ENCODE measurements around the gene LHFPL3. TPM values are rescaled to one million over a fixed set of nuclear protein-coding genes. Genes with fewer than 3 reads are reported as not detected.

The LHFPL3 gene
- total and polyA plus RNA-seq, 2 of the 13 experiments (the other 11 are each of a cell fraction or from before 2014, with no cell fraction given) = not detected

- no peak for TF ChIP-seq ZC3H4 (CRISPR knock-in tag; IDR thresholded peaks at IDR 0.05; ENCODE audit: borderline replicate concordance)
- TF ChIP-seq RFX1 (IDR thresholded peaks at IDR 0.05) = no peak
- TF ChIP-seq MYNN (CRISPR knock-in tag; IDR thresholded peaks at IDR 0.05; ENCODE audit: low read depth) = no peak
- TF ChIP-seq NRL (CRISPR knock-in tag; IDR thresholded peaks at IDR 0.05; ENCODE audit: borderline replicate concordance) = no peak
- TF ChIP-seq KDM2A (CRISPR knock-in tag; IDR thresholded peaks at IDR 0.05; ENCODE audit: borderline replicate concordance, low read depth) = peak; percentile 40; the same call in 1 of the 2 replicates
- no peak for TF ChIP-seq ZNF674 (CRISPR knock-in tag; IDR thresholded peaks at IDR 0.05; ENCODE audit: low read depth)
- no peak for TF ChIP-seq NONO (IDR thresholded peaks at IDR 0.05)
- no peak for TF ChIP-seq NONO (CRISPR knock-in tag; conservative IDR thresholded peaks at IDR 0.05)
- TF ChIP-seq, protein P1, sequence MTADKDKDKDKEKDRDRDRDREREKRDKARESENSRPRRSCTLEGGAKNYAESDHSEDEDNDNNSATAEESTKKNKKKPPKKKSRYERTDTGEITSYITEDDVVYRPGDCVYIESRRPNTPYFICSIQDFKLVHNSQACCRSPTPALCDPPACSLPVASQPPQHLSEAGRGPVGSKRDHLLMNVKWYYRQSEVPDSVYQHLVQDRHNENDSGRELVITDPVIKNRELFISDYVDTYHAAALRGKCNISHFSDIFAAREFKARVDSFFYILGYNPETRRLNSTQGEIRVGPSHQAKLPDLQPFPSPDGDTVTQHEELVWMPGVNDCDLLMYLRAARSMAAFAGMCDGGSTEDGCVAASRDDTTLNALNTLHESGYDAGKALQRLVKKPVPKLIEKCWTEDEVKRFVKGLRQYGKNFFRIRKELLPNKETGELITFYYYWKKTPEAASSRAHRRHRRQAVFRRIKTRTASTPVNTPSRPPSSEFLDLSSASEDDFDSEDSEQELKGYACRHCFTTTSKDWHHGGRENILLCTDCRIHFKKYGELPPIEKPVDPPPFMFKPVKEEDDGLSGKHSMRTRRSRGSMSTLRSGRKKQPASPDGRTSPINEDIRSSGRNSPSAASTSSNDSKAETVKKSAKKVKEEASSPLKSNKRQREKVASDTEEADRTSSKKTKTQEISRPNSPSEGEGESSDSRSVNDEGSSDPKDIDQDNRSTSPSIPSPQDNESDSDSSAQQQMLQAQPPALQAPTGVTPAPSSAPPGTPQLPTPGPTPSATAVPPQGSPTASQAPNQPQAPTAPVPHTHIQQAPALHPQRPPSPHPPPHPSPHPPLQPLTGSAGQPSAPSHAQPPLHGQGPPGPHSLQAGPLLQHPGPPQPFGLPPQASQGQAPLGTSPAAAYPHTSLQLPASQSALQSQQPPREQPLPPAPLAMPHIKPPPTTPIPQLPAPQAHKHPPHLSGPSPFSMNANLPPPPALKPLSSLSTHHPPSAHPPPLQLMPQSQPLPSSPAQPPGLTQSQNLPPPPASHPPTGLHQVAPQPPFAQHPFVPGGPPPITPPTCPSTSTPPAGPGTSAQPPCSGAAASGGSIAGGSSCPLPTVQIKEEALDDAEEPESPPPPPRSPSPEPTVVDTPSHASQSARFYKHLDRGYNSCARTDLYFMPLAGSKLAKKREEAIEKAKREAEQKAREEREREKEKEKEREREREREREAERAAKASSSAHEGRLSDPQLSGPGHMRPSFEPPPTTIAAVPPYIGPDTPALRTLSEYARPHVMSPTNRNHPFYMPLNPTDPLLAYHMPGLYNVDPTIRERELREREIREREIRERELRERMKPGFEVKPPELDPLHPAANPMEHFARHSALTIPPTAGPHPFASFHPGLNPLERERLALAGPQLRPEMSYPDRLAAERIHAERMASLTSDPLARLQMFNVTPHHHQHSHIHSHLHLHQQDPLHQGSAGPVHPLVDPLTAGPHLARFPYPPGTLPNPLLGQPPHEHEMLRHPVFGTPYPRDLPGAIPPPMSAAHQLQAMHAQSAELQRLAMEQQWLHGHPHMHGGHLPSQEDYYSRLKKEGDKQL (CRISPR knock-in tag; IDR thresholded peaks at IDR 0.05; ENCODE audit: low read depth) = no peak
- TF ChIP-seq SMC3 (IDR thresholded peaks at IDR 0.05; ENCODE audit: low read length) = peak; percentile 91
- TF ChIP-seq TBX2 (CRISPR knock-in tag; IDR thresholded peaks at IDR 0.05; ENCODE audit: borderline replicate concordance) = 0 out of 2 replicates have a peak, but pooled peaks have one; percentile 29
- TF ChIP-seq, protein P2, sequence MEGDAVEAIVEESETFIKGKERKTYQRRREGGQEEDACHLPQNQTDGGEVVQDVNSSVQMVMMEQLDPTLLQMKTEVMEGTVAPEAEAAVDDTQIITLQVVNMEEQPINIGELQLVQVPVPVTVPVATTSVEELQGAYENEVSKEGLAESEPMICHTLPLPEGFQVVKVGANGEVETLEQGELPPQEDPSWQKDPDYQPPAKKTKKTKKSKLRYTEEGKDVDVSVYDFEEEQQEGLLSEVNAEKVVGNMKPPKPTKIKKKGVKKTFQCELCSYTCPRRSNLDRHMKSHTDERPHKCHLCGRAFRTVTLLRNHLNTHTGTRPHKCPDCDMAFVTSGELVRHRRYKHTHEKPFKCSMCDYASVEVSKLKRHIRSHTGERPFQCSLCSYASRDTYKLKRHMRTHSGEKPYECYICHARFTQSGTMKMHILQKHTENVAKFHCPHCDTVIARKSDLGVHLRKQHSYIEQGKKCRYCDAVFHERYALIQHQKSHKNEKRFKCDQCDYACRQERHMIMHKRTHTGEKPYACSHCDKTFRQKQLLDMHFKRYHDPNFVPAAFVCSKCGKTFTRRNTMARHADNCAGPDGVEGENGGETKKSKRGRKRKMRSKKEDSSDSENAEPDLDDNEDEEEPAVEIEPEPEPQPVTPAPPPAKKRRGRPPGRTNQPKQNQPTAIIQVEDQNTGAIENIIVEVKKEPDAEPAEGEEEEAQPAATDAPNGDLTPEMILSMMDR (CRISPR knock-in tag; IDR thresholded peaks at IDR 0.05) = peak; percentile 90
- TF ChIP-seq, protein P3, sequence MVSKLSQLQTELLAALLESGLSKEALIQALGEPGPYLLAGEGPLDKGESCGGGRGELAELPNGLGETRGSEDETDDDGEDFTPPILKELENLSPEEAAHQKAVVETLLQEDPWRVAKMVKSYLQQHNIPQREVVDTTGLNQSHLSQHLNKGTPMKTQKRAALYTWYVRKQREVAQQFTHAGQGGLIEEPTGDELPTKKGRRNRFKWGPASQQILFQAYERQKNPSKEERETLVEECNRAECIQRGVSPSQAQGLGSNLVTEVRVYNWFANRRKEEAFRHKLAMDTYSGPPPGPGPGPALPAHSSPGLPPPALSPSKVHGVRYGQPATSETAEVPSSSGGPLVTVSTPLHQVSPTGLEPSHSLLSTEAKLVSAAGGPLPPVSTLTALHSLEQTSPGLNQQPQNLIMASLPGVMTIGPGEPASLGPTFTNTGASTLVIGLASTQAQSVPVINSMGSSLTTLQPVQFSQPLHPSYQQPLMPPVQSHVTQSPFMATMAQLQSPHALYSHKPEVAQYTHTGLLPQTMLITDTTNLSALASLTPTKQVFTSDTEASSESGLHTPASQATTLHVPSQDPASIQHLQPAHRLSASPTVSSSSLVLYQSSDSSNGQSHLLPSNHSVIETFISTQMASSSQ (IDR thresholded peaks at IDR 0.05; ENCODE audit: low read depth) = no peak
- TF ChIP-seq, protein P3 (CRISPR knock-in tag; IDR thresholded peaks at IDR 0.05; ENCODE audit: borderline replicate concordance) = no peak
- TF ChIP-seq RAD21 (CRISPR knock-in tag; IDR thresholded peaks at IDR 0.05) = peak; percentile 89
- no peak for TF ChIP-seq ZBTB42 (CRISPR knock-in tag; IDR thresholded peaks at IDR 0.05)
- no peak for TF ChIP-seq ZNF12 (CRISPR knock-in tag; IDR thresholded peaks at IDR 0.05)
- no peak for TF ChIP-seq RBAK (CRISPR knock-in tag; IDR thresholded peaks at IDR 0.05)
Observed at GRCh38 chr7:104923010-104923421, 594.6 kb downstream of the LHFPL3 start (continued).
